DMS79 (cell line): Measurements from ENCODE around the gene KRT6C.
"Not testable (repeated sequence)": the region's sequence is repeated elsewhere in the genome, so short reads cannot be mapped to it uniquely, and the experiment has no call there.

Experiments used
- DNase-seq: peaks from one replicate; lab custom pipeline; 2025; lab: John Stamatoyannopoulos, UW

Gene KRT6C

GRCh38 chr12:52473768-52474167 is at the start of gene KRT6C:
KRT6C (minus strand) TSS chr12:52473805; CDS start chr12:52473737, 68 bp downstream.
- DNase-seq: no peak

DNA sequence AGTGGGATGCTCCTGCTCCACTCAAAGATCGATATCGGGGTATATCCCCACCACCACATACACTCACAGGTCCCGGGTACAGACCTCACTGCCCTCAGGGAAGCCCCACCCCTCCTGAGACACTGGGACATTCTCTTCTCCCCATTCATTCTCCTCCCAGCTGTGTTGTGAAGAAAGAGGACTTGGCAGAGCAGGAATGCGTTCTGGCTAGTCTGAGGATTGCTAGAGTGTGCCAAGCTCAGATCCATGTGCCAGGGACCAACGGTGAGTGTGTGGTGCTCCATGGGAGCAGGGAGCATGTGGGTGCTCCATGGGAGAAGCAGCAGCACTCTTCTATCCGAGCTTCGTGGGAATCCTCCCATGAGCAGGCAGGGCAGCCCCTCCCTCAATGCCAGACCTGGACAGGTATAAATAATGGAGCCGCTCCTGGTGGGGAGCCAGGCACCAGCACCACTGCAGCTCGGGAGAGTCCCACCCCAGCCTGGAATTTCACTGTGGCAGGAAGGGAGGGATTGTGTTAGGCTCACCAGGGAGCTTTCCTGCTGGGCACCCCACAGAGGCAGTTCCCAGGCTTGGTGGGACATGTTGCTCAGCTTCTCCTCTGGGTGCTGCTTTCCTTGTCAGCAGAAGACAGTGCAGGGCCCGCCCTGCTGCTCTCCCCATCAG is 48.9 kb upstream of the KRT6C start:
- no peak for DNase-seq

GRCh38 chr12:52521568-52522266 is 48.1 kb upstream of the KRT6C start:
- no peak for DNase-seq

DNA sequence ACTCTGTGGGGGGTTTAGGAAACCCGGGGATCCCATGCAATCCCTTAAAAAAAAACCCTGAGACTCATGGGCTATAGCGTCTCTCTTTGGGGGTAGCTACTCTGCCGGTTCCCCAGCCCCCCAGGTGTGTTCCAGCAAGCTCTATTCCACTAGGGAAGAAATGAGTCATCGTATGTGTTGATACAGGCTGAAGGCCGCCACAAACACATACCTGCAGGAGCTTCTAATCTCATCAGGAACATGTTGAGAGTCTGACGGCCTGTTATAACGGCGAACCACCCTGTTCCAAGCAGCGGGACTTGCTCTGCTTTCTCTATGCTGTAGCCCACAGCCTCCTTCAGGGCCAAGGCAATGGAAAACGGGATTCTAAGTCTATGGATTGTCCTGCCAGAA is 47.6 kb upstream of the KRT6C start:
- no peak for DNase-seq

DNA sequence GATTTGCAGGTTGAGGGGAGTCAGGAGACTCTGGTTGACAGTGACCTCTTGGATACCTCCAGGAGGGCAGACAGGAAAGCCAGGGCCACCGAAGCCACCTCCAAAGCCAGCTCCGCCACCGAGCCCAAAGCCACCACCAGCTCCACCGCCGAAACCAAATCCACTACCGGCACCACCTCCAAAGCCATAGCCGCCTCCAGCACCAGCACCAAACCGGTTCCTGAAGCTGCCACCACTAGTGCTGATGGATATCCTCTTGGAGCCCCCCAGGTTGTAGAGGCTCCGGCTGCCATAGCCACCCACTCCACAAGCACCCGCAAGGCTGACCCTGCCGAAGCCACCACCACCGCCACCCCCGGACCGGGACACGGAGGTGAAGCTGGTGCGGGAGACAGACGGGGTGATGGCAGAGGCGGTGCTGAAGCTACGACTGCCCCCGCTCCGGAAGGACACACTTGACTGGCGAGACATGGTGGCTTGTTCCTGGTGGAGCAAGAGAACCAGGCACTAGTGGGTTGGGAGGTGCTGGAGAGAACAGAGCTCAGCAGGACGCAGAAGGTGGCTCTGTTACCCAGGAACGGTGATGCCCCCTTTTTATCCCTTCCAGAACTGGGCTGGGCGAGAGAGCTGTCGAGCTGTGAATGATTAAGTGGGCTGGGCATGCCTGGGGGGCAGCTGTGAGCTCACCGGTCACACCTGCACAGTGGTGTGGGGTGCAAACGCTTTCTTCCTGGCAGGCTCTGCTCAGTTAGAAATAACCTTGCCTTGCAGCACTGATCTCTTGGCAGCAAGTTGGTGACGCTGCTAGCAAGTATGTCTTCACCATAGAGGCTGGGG is 46.4 kb upstream of the KRT6C start, which contains the start of gene KRT5:
TSS of gene KRT5 (minus strand) at position 569 of the 837 bp plus-strand sequence. CDS start at position 471, 98 bp downstream.
- DNase-seq: no peak

DNA sequence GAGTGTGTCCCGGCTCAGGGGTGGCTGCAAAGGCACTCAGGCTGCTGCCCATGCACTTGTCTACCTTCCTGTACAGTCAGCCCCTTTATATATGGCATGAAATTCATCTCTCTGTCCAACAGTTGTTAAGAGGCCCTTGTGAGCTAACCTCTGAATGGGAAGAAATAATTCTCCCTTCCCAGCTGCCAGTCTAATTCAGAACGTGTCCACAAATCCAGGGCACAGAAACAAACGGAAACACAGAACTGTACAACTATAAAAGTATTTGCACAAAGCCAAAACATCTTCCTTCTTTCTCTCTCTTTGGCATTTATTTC is 45.7 kb upstream of the KRT6C start:
- DNase-seq: no peak

DNA sequence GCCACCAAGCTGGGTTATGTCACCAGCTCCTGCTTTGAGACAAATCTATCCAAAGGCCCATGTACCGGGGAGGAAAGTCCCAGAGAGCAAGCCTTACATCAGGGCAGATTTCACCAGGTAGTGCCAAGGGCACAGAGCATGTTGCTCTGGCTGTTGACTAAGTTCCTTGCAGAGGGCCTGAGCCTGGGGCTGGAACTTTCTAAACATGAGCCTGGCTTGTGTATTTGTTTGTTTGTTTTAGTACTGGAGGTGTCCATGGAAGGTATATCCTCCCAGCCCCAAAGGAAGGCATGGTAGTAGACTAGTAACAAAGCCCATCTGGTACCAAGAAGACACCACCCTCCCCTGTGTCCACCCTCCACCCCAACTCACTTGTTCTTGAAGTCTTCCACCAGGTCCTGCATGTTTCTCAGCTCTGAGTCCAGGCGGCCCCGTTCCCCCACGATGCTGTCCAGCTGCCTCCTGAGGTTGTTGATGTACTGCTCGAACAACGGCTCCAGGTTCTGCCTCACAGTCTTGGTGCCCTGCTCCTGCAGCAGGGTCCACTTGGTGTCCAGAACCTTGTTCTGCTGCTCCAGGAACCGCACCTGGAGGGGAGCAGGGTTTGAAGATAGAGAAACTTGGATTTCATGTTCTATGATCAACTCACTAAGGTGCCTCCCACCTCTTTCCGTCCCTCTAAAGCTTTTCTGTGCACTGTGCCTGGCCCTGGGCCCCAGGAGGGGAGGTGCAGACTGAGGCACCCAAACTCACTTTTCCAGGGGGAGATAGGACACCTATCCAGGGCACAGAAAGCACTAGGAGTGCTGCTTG is 45.2 kb upstream of the KRT6C start:
- DNase-seq: no peak

- DNase-seq: no peak
These were observed 44.3 kb upstream of the KRT6C start for GRCh38 chr12:52517888-52518287.

DNA sequence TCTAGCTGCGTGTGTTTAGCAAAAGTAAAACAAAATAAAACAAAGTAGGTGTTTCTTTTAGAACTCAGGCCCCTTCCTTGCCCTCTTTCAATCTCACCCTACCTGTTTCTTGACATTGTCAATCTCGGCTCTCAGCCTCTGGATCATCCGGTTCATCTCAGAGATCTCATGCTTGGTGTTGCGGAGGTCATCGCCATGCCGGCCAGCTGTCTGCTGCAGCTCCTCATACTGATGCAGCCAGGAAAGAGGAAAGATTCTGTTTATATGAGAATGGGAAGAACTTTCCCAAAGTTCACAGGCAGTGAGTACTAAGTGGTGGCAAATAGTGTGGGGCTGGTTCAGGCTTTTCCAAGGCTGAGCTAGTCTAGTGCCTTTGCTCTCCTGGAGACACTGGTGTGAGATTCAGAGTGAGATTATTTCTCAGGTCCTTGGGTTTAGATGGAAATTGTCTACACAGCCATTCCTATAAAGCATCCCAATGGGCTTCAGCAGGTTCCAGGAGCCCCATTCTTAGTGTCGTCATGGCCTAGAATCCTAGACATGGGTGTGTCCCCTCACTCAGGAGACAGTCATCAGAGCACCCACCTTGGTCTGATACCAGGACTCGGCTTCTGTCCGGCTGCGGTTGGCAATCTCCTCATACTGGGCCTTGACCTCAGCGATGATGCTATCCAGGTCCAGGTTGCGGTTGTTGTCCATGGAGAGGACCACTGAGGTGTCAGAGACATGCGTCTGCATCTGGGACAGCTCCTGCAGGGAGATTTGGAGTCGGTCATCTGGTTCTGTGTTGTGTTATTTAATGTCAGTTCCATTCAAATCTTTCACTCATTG is 43.6 kb upstream of the KRT6C start:
- DNase-seq: no peak

GRCh38 chr12:52515927-52516831 is 42.6 kb upstream of the KRT6C start:
- no peak for DNase-seq

GRCh38 chr12:52515319-52515646 is 41.7 kb upstream of the KRT6C start:
- DNase-seq: no peak

DNA sequence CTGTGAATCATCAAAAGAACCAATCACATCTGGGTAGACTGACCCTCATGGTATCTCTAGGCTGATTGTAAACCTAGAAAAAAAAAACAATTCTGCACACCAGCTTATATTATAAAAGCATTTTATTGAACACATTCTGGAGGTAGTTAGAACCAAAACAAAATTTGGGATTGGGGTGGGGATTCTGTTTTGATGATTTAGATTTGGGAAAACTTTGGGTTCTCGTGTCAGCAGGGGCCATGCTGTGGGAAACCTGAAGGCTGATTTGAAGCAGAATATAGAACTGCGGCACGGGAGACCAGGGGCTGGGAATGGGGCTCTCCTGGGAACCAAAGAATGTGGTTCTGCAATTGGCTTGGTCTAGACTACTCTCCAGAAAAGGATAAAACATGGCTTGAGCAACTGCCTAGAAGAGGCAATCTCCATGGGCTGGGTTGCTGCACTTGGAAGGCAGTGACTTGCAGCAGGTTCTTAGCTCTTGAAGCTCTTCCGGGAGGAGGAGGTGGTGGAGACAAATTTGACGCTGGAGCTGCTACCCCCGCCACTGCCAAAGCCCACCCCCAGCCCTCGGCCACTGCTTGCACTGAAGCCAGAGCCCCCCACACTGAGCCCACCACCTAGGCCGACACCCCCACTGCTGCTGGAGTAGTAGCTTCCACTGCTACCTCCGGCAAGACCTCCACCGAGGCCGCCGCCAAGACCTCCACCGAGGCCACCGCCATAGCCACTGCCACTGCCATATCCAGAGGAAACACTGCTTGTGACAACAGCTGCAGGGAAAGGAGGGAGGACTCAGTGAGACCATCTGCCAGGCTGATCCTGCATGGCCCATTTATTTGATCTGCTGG is 41.1 kb upstream of the KRT6C start:
- no peak for DNase-seq

- DNase-seq: no peak
These were observed 40.1 kb upstream of the KRT6C start for GRCh38 chr12:52513736-52514135.

DNA sequence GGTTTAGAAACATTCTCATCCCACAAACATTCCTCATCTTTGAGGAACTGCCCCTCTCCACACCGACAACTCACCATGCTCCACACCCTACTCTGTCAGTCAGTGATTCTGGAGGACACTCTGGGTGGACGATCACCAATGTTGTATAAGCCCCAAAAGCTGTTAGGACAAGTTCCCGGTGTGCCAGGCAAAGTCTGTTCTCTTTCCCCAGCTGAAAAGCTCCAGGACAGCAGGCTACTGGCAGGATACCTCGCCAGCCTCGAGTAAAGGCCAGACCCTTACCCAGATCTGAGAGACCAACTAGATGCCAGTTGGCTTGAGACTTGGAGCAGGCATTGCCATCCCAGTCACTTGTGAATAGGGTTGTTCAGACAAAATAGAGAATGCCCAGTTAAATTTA is 34.6 kb upstream of the KRT6C start:
- no peak for DNase-seq

DNA sequence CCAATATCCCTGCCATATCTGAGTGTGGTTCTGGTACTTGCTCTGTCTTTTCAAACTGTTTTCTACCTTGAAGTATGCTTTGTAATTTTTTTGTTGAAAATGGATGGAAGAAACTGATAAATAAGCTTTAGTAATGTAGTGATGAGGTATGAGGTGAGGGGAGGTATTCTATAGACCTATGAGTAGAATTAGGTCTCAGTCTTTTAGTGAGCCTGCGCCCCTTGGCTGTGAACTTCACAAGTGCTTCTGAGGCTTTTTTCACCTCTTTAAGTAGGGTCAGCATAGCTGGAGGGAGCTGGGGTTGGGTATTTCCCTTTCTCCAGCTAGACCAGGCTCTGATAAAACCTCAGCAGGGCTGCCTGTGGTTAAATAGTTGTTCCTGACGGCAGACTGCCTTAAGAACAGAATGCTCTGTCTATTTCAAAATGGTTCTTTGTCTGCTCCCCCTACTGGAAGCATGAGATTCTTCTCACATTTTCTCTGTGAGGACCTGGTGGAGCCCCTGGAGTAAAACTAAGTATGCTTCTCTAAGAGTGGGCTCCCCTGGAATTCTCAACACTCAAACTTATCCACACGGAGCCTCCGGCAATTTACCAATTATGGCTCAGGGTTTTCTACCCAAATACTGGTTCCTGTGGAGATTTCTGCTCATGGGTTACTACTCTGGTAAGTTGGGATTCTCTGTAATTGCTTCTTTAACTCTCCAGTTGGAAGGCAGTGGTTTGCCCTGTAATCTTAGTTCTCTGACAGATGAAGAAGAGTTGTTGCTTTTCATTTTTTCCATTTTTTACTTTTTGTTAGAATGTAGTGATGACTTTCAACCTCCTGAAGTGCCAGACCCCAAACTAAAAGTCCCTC is 33.5 kb upstream of the KRT6C start:
- no peak for DNase-seq

DNA sequence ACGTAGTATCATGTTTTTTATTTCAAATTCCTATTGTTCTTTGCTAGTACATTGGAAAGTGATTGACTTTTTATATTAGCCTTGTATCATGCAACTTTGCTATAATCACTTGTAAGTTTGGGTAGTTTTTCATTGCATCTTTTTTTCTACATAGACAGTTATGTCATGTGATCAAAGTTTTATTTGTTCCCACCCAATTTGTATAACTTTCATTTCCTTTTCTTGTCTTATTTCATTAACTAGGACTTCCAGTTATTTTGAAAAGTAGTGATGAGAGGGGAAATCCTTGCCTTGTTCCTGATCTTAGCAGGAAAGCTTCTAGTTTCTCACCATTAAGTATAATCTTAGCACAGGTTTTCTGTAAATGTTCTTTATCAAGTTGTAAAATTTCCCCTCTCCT is 29.3 kb upstream of the KRT6C start:
- DNase-seq: no peak

DNA sequence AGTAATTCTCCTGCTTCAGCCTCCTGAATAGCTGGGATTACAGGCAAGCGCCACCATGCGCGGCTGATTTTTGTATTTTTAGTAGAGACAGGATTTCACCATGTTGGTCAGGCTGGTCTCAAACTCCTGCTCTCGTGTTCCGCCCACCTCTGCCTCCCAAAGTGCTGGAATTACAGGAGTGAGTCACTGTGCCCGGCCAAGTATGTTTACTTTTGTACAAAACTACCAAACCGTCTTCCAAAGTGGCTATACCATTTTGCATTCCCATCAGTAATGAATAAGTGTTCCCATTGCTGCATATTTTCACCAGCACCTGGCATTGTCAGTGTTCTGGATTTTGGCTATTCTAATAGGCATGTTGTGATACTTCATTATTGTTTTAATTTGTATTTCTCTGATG is 27.9 kb upstream of the KRT6C start:
- no peak for DNase-seq

DNA sequence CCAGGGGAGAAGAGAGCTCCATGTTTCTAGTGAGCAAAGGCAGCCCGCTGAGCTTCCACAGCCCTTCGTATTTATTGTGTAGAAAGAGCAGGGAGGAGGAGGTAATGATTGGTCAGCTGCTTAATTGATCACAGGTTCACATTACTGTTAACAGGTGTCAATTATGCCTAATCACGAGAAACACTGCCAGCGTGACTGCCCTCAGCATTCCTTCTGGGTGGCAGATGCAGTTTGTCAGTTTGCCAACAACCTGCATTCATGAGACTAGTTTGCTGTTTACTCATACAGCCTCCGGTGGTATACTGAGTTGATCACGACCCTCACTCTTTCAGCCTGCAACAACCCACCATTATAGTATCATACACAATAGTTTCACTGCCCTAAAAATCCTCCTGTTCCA is 27.0 kb upstream of the KRT6C start:
- DNase-seq: not testable (repeated sequence)
